ENCODE data around the gene CCDC43. TPM values are rescaled to one million over a fixed set of nuclear protein-coding genes. Genes with fewer than 3 reads are reported as not detected.

The CCDC43 gene
- total RNA-seq, 1 experiment from 2014 or later: 33.0 TPM

GRCh38 chr17:44627513-44628242 lies 61.9 kb downstream of the CCDC43 start:
- no peaks in the 10 kb centered on the region for H3K9me3 ChIP-seq (ENCODE audit: control insufficient read depth in 1 of 2, insufficient read depth in 1 of 2, low read depth in 1 of 2, low read length in 2 of 2)
- no peaks in the 10 kb centered on the region for H4K20me1 ChIP-seq (ENCODE audit: insufficient read depth)
- no peak overlapping the region for H3K4me3 ChIP-seq (replicated peaks in 1 of 2; ENCODE audit: low read depth in 1 of 2, low read length in 2 of 2)
- no peaks in the 10 kb centered on the region for H3K79me2 ChIP-seq (ENCODE audit: insufficient read depth, low read length)
- no TSS peak for BruUV-seq (replicated peaks)
- intact Hi-C loops (cut with micrococcal nuclease): no loop called here
- no peak for DNase-seq (ENCODE audit: low read depth, low spot score)
- no peak overlapping the region for H2AFZ ChIP-seq (ENCODE audit: low read depth, low read length, poor library complexity, severe bottlenecking)
- no peak overlapping the region for H3K27ac ChIP-seq (ENCODE audit: low read depth, low read length)
- no peak overlapping the region for H3K4me2 ChIP-seq (ENCODE audit: low read length)
- H3K27me3 ChIP-seq (ENCODE audit: insufficient read depth, low read length): no peaks in the 10 kb centered on the region
- CTCF ChIA-PET: no interaction called here
- ATAC-seq: no peak
- no peaks in the 10 kb centered on the region for H3K36me3 ChIP-seq (ENCODE audit: control insufficient read depth in 1 of 2, insufficient read depth in 2 of 2, low read length in 2 of 2)
- POLR2A ChIA-PET: interaction anchor here (0.6 kb wide), 1 partner anchor 94 kb away, joined by 7 read pairs; no protein-coding TSS in a partner anchor
- no peak for TF ChIP-seq POLR2AphosphoS5 (IDR thresholded peaks at IDR 0.05; ENCODE audit: low read depth, low read length)
- no peak for TF ChIP-seq ZNF274 (IDR thresholded peaks at IDR 0.05; ENCODE audit: low read depth, low read length)
- no peak for TF ChIP-seq ELF1 (IDR thresholded peaks at IDR 0.05; ENCODE audit: borderline replicate concordance, low read depth)
- TF ChIP-seq EGR1 (IDR thresholded peaks at IDR 0.05; ENCODE audit: low read depth): no peak
- TF ChIP-seq ZBTB33 (IDR thresholded peaks at IDR 0.05; ENCODE audit: extremely low read depth, insufficient replicate concordance, low read length): no peak
- no peak for TF ChIP-seq SIN3A (IDR thresholded peaks at IDR 0.05; ENCODE audit: low read depth)
- peaks cover 0 to 3% of the 10 kb centered on the region in 2 experiments; a peak in 1 of 4 replicates for H3K4me1 ChIP-seq (ENCODE audit: control insufficient read depth in 1 of 2, insufficient read depth in 2 of 2, low read length in 2 of 2)
- H3K9me2 ChIP-seq (ENCODE audit: insufficient read depth): no peaks in the 10 kb centered on the region
- H3K9ac ChIP-seq (ENCODE audit: low read length): no peak overlapping the region
- RAD21 ChIA-PET (ENCODE audit: low non-redundant PET in 1 of 2, low total read pairs in 2 of 2, uncharacterized antibody in 2 of 2, unreplicated experiment in 2 of 2): no interaction called here

Other genes starting within 250 kb of the CCDC43 start
- 28.7 TPM for gene GPATCH8, start 186.4 kb downstream of the CCDC43 start, total RNA-seq (2021; ENCODE audit: unreplicated experiment)
- 12.8 TPM for gene FZD2, start 132.3 kb downstream of the CCDC43 start, total RNA-seq (2021; ENCODE audit: unreplicated experiment)
- not detected for gene MEIOC, start 33.3 kb downstream of the CCDC43 start, total RNA-seq (2021; ENCODE audit: unreplicated experiment)
- 26.1 TPM for gene DBF4B, start 18.9 kb upstream of the CCDC43 start, total RNA-seq (2021; ENCODE audit: unreplicated experiment)
- 7.7 TPM for gene ADAM11, start 69.2 kb upstream of the CCDC43 start, total RNA-seq (2021; ENCODE audit: unreplicated experiment)
- 62.4 TPM for gene GJC1, start 140.5 kb upstream of the CCDC43 start, total RNA-seq (2021; ENCODE audit: unreplicated experiment)
- not detected for gene HIGD1B, start 158.1 kb upstream of the CCDC43 start, total RNA-seq (2021; ENCODE audit: unreplicated experiment)
- gene EFTUD2, start 209.7 kb upstream of the CCDC43 start, total RNA-seq (2021; ENCODE audit: unreplicated experiment): 150 TPM
- not detected for gene GFAP, start 225.7 kb upstream of the CCDC43 start, total RNA-seq (2021; ENCODE audit: unreplicated experiment)

All from HCT116 (cell line).